Neural cell (in vitro differentiated cells): ENCODE results near the gene PAK5. TPM values are rescaled to one million over a fixed set of nuclear protein-coding genes. Genes with fewer than 3 reads are reported as not detected.

Experiments used
- H2AFZ ChIP-seq: fragments of 200-600, 300-800 bp; sonication (generic), shearing (Covaris generic); 2 replicates; pipeline ENCODE4 v1.6.0; 2014; ENCODE audit warnings: low read depth, mild to moderate bottlenecking, antibody characterized with exemption, low read length, moderate library complexity
- H3F3A ChIP-seq: fragments of 200-600 bp; shearing (Covaris generic); 2 replicates; pipeline ENCODE4 v1.6.1; 2016; ENCODE audit warnings: mild to moderate bottlenecking, moderate library complexity, mixed read lengths, antibody characterized with exemption, low read length; ENCODE audit not compliant: insufficient read depth, poor library complexity, severe bottlenecking
- H3K27ac ChIP-seq: fragments of 200-600, 300-800 bp; sonication (generic), shearing (Covaris generic); 2 replicates; pipeline ENCODE4 v1.5.1; 2014; ENCODE audit warnings: mild to moderate bottlenecking, low read length, moderate library complexity
- H3K27me3 ChIP-seq: fragments of 300-800, 200-600 bp; sonication (generic), shearing (Covaris generic); 2 replicates; pipeline ENCODE4 v1.6.0; 2014; ENCODE audit warnings: mild to moderate bottlenecking, low read depth, low read length, moderate library complexity; ENCODE audit not compliant: insufficient read depth
- H3K36me3 ChIP-seq: fragments of 300-800, 200-600 bp; sonication (generic), shearing (Covaris generic); 2 replicates; pipeline ENCODE4 v1.5.1; 2014; ENCODE audit warnings: mild to moderate bottlenecking, antibody characterized with exemption, low read length, moderate library complexity; ENCODE audit not compliant: insufficient read depth
- H3K4me2 ChIP-seq: fragments of 300-800, 200-600 bp; sonication (generic), shearing (Covaris generic); 2 replicates; pipeline ENCODE4 v1.6.0; 2014; ENCODE audit warnings: mild to moderate bottlenecking, low read length
- H3K4me3 ChIP-seq: fragments of 300-800, 200-600 bp; sonication (generic), shearing (Covaris generic); 2 replicates; pipeline ENCODE4 v1.5.1; 2014; ENCODE audit warnings: mild to moderate bottlenecking, low read length, moderate library complexity
- H3K79me2 ChIP-seq: fragments of 200-600 bp; shearing (Covaris generic); replicated peaks from 2 replicates; pipeline ENCODE4 v1.6.0; 2014; ENCODE audit warnings: mild to moderate bottlenecking, low read length, moderate library complexity; ENCODE audit not compliant: insufficient read depth
- H3K9ac ChIP-seq: fragments of 300-800, 200-600 bp; sonication (generic), shearing (Covaris generic); 2 replicates; pipeline ENCODE4 v1.6.1; 2016; ENCODE audit warnings: mild to moderate bottlenecking, low read length, mixed read lengths
- H3K9me2 ChIP-seq: fragments of 200-600 bp; shearing (Covaris generic); 2 replicates; pipeline ENCODE4 v1.6.1; 2016; ENCODE audit warnings: mild to moderate bottlenecking, low read length, mixed read lengths; ENCODE audit not compliant: insufficient read depth
- H3K9me3 ChIP-seq: fragments of 200-600, 300-800 bp; sonication (generic), shearing (Covaris generic); 2 replicates; pipeline ENCODE4 v1.6.1; 2016; ENCODE audit warnings: mild to moderate bottlenecking, mixed run types, low read length, moderate library complexity, mixed read lengths
- H4K20me1 ChIP-seq: fragments of 200-600 bp; shearing (Covaris generic); 2 replicates; pipeline ENCODE4 v1.6.1; 2016; ENCODE audit warnings: mild to moderate bottlenecking, mixed run types; ENCODE audit not compliant: insufficient read depth
- CTCF ChIP-seq: fragments of 450-650 bp; IDR thresholded peaks from 2 replicates; pipeline ENCODE4 v1.5.1; 2014; ENCODE audit warnings: antibody characterized with exemption, mild to moderate bottlenecking, moderate library complexity; ENCODE audit not compliant: poor library complexity, severe bottlenecking
- EP300 ChIP-seq: fragments of 450-650 bp; conservative IDR thresholded peaks from 2 replicates; pipeline ENCODE4 v1.6.1; 2014; ENCODE audit warnings: antibody characterized with exemption, mild to moderate bottlenecking, moderate library complexity; ENCODE audit not compliant: poor library complexity, severe bottlenecking
- EZH2 ChIP-seq: fragments of 200-600, 300-800 bp; shearing (Covaris generic), sonication (generic); IDR thresholded peaks from 2 replicates; pipeline ENCODE4 v1.6.1; 2014; ENCODE audit warnings: antibody characterized with exemption, low read length, borderline replicate concordance, mild to moderate bottlenecking; ENCODE audit not compliant: insufficient read depth, poor library complexity, severe bottlenecking
- MXI1 ChIP-seq: fragments of 450-650 bp; conservative IDR thresholded peaks from 2 replicates; pipeline ENCODE4 v1.6.1; 2014; ENCODE audit warnings: antibody characterized with exemption, mild to moderate bottlenecking; ENCODE audit not compliant: poor library complexity, severe bottlenecking
- POLR2AphosphoS5 ChIP-seq: IDR thresholded peaks from 2 replicates; pipeline ENCODE4 v1.6.1; 2012
- RAD21 ChIP-seq: fragments of 450-650 bp; conservative IDR thresholded peaks from 2 replicates; pipeline ENCODE4 v1.6.1; 2014; ENCODE audit warnings: antibody characterized with exemption, mild to moderate bottlenecking, moderate library complexity
- REST ChIP-seq: IDR thresholded peaks from 2 replicates; pipeline ENCODE4 v1.6.1; 2012; ENCODE audit warnings: borderline replicate concordance
- SMC3 ChIP-seq: fragments of 450-650 bp; conservative IDR thresholded peaks from 2 replicates; pipeline ENCODE4 v1.6.1; 2014; ENCODE audit warnings: antibody characterized with exemption, mild to moderate bottlenecking, moderate library complexity; ENCODE audit not compliant: poor library complexity
- TAF1 ChIP-seq: IDR thresholded peaks from 2 replicates; pipeline ENCODE4 v1.6.1; 2012; ENCODE audit warnings: low read depth
- polyA plus RNA-seq: library from polyadenylated mRNA; depleted of rRNA; stranded (reverse); fragments of >200 nt; gene quantifications from 2 replicates; pipeline ENCODE4 v1.2.3, GENCODE V29; 2014

Gene PAK5
- polyA plus RNA-seq, 1 donor from 2014 or later = 48.3 TPM

- Histone ChIP-seq H3K9ac (no peak overlapping the region), H3K9me2 (no peaks in the 10 kb centered on the region), H3K27ac (no peak overlapping the region), H3K4me2 (no peak overlapping the region), H3F3A (no peaks in the 10 kb centered on the region), H3K4me3 (no peak overlapping the region), H2AFZ (no peak overlapping the region), H3K9me3 (no peaks in the 10 kb centered on the region), H3K27me3 (no peaks in the 10 kb centered on the region), H3K36me3 (peaks cover 13% of the 10 kb centered on the region), H3K79me2 (no peaks in the 10 kb centered on the region), H4K20me1 (no peaks in the 10 kb centered on the region)
- TF ChIP-seq EP300 = no peak
- TF ChIP-seq SMC3 = no peak
- no peak for TF ChIP-seq REST
- no peak for TF ChIP-seq POLR2AphosphoS5
- TF ChIP-seq RAD21 = no peak
- no peak for TF ChIP-seq CTCF
- no peak for TF ChIP-seq EZH2
- no peak for TF ChIP-seq MXI1
- no peak for TF ChIP-seq TAF1
Measured at GRCh38 chr20:9575836-9576235, 263.0 kb downstream of the PAK5 start.

- no peak overlapping the region for H3K9ac ChIP-seq
- no peaks in the 10 kb centered on the region for H4K20me1 ChIP-seq
- H3K27ac ChIP-seq = no peak overlapping the region
- H3K27me3 ChIP-seq = no peaks in the 10 kb centered on the region
- no peak overlapping the region for H2AFZ ChIP-seq
- no peak overlapping the region for H3K4me2 ChIP-seq
- TF ChIP-seq RAD21 (no peak), CTCF (no peak), MXI1 (no peak), SMC3 (no peak), POLR2AphosphoS5 (no peak), TAF1 (no peak), EP300 (no peak), EZH2 (no peak), REST (no peak)
- no peaks in the 10 kb centered on the region for H3F3A ChIP-seq
- no peaks in the 10 kb centered on the region for H3K9me3 ChIP-seq
- H3K36me3 ChIP-seq = peaks cover 3% of the 10 kb centered on the region
- no peaks in the 10 kb centered on the region for H3K79me2 ChIP-seq
- no peaks in the 10 kb centered on the region for H3K9me2 ChIP-seq
- peak overlapping the region; percentile 50 for H3K4me3 ChIP-seq
Measured at GRCh38 chr20:9574776-9575175, 264.1 kb downstream of the PAK5 start.
